HuH-7 (cell line): Measurements from ENCODE around the gene TMEM30A.

Experiments
- DNase-seq: peaks from one replicate; pipeline ENCODE4 v3.0.0; 2011; ENCODE audit warnings: low spot score

TMEM30A gene

DNA sequence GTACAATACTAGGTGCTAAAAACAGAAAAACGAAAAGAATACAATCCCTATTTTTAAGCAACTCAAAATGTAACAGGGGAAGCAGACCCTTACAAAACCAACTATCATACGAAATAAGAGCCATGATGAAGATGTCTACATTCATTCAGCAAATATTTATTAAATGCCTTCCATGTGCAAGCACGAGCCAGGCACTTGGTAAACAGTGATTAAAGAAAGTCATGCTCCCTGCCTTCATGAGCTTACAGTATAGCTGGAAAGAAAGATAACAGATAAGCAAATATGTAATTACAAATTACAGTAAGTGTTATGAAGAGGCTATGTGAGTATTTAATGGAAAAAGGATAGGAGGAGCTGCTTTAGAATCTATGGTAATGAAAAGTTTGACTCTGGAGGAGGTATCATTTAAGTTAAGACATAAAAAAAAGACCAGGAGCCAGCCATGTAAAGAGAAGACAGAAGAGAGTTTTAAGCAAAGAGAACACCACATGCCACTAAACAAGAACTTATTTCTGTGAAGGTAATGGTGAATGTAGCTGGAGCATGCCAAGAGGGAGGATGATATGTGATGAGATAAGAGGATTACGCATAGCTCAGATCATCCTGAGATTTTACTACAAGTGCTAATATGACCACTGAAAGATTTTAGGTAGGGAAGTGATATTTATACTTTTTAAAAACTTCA, 21.7 kb downstream of the TMEM30A start:
- DNase-seq = no peak

GRCh38 chr6:75261299-75261698, 23.3 kb downstream of the TMEM30A start:
- no peak for DNase-seq

DNA sequence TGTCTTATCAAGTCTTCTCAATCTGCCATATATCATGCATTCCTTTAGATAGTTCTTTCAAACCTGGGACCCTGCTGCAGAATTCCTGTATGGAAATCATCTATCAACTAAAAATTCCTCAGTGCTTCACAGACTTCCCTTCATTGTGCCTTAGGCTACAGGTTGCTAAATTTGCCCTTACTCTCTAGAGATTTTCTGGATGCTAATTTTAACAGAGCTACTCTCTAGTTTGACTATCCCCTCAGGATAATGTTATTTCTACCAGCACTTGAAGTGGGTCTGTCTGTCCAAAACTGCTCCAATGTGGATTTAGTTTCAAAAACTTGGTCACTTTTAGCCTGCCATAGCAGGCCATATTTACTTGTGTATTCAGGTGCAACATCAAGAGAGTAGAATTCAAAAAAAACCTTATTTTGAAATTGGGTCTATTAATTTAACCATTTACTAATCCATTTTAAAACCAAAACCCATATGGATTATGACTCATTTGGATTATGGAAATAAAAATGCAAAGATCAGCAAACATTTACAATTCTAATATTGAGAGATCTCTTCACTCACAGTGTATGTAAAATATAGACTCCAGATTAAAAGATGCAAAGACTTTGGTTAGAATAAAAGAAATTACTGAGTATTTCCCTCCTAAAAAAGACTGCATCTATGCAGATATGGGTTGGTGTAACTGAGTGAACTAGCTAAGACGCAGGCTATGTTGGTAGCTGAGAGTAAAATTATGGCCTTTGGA, 27.1 kb downstream of the TMEM30A start:
- no peak for DNase-seq

GRCh38 chr6:75250552-75250951, 34.0 kb downstream of the TMEM30A start:
- DNase-seq = no peak

GRCh38 chr6:75249837-75250236, 34.8 kb downstream of the TMEM30A start:
- no peak for DNase-seq

GRCh38 chr6:75246386-75246785, 38.2 kb downstream of the TMEM30A start:
- DNase-seq = no peak

GRCh38 chr6:75244063-75244584, 40.5 kb downstream of the TMEM30A start:
- no peak for DNase-seq

DNA sequence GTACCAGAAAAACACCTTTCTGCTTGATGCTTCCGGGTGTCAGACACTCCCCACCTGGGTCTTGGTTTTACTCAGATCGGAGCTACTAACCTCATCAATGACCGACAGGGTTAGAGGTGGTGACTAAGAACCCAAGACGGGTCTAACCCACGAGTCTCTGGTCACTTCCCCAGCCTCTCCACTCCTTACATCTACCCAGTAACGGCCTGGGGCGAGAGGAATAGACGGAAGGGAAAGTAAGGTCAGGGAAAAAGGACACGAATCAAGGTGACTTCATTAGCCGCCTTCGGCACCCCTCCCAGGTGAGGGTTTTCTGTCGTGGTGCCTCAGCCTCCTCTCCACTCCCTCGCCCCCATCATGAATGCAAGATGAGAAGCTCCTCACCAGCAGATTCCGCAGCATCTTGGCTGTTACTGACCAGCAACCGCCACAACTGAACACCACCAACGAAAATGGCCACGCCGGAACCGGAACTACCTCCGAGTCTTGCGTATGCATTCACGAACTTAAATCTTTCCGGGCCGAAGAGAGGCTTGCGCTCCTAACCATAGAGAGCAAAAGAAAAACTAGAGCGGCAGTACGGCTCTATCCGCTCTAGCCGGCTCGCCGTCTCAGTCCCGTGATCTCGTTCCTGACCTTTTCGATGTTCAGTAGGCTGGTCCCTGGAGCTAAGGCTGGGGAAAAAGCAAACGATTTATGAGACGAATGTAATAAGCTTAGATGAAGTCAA, 41.1 kb downstream of the TMEM30A start, which contains the start of gene COX7A2:
Gene COX7A2 (minus strand): TSS at position 469 of the 730 bp plus-strand sequence. CDS start 67 bp downstream, at position 402.
- peak; percentile 66 for DNase-seq

- no peak for DNase-seq
These were observed 48.0 kb downstream of the TMEM30A start for GRCh38 chr6:75236630-75237029.

DNA sequence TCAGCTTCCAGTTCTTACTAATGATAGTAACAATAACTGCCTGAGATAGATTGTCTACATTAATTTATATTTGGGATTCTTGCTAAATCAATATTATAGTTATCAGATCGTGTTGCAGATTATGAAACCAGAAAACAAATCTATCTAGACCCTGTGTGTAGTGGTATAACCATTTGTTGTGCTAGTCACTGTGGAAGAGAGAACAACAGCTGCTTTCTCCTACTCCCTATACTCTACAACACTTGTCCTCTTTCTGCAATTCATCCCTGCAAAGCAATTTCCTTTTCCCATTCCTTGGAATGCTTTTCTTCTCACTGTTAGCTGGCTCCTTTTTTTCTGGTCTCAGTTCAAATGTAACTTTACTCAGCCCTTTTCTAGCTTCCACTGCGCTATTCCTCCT, 49.3 kb downstream of the TMEM30A start:
- no peak for DNase-seq

GRCh38 chr6:75234126-75234865, 50.3 kb downstream of the TMEM30A start:
- DNase-seq = no peak

- DNase-seq = no peak
These were observed 51.4 kb downstream of the TMEM30A start for GRCh38 chr6:75233092-75233615.

- DNase-seq = no peak
These were observed 53.9 kb downstream of the TMEM30A start for GRCh38 chr6:75230484-75231325.

DNA sequence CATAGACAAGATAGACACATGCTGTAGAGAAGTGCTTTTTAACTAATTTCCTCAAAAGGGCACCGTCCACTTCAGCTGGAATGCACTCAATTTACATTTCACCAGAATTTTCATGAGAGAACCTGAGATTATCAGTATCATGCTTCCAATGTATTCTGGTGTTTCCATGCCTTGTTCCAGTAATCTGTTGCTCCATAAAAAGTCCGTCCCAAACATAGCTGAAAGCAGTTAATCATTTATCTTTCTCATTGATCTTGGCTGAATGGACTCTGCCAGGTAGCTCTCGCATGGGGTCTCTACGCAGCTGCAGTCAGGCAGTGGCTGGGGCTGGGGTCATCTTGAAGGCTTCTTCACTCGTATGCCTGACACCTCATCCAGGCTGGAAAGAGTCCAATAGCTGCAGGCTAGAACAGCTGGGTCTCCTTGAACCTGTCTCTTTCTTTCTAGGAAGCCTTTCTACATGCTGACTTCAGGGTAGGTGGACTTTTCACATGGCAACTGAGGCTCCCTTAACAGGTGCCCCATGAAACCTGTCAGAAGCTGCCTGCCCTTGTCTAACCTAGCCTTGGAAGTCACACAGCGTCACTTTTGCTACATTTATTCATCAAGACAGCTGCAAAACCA, 60.2 kb downstream of the TMEM30A start:
- no peak for DNase-seq

DNA sequence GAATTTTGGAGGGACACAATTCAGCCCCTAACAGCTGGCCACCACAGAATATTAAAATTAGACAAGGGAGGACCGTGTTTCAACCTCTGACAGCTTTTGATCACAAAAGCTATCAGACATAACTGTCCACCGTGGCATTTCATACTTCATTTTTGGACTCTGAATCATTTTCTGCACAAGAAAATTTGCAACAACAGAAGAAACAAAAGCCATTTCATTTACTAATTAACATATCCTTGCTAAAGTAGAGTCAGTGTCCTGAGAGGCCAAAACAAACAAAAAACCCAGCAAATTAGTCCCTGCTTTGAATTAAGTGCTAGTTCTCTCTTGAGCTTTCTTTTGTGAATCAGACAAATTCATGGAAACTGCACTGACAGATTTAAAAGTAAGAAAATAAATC, 61.2 kb downstream of the TMEM30A start:
- DNase-seq = no peak

- DNase-seq = no peak
These were observed 62.3 kb downstream of the TMEM30A start for GRCh38 chr6:75222261-75222660.

DNA sequence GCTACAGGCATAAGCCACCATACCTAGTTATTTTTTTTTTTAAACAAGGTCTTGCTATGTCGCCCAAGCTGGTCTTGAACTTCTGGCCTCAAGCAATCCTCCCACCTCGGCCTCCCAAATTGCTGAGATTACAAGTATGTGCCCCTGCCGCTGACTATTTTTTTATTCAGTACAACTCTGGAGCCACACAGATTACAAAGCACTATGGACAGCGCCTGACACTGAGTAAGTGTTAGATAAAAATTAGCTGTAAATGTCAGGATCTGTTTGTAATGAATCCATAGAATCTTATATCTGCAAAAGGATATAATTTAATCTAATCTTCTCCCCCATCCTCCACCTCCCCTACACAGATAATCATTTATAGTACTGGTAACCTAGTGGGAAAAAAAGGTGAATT, 63.5 kb downstream of the TMEM30A start:
- no peak for DNase-seq

GRCh38 chr6:75220357-75220756, 64.2 kb downstream of the TMEM30A start:
- no peak for DNase-seq

GRCh38 chr6:75219263-75219662, 65.3 kb downstream of the TMEM30A start:
- no peak for DNase-seq

DNA sequence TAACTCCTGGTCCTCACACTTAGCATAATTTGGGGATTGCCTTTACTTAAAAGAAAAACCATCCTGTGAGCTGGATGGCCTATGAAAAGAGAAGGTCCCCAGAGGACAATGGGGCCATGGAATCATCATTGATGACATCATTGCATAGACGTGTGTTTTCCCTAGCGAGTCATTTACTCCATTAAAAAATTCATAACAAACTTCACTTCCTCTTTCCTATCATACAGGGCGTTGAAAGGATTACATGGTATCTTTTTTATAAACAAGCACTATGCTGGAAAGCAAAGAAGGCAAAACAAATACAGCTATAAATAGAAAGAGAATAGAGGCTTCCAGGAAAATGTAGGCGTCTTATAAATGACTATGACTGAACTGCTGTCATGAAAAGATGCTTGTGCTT, 67.4 kb downstream of the TMEM30A start:
- DNase-seq = no peak
